GM18508 (cell line): ENCODE data around the gene SORBS2.

Experiments
- ATAC-seq: cut with Tn5 transposase; IDR thresholded peaks from one replicate; pipeline ENCODE4 v1.9.1; 2021; ENCODE audit warnings: moderate number of reproducible peaks; ENCODE audit not compliant: insufficient read depth, unreplicated experiment

SORBS2 gene

DNA sequence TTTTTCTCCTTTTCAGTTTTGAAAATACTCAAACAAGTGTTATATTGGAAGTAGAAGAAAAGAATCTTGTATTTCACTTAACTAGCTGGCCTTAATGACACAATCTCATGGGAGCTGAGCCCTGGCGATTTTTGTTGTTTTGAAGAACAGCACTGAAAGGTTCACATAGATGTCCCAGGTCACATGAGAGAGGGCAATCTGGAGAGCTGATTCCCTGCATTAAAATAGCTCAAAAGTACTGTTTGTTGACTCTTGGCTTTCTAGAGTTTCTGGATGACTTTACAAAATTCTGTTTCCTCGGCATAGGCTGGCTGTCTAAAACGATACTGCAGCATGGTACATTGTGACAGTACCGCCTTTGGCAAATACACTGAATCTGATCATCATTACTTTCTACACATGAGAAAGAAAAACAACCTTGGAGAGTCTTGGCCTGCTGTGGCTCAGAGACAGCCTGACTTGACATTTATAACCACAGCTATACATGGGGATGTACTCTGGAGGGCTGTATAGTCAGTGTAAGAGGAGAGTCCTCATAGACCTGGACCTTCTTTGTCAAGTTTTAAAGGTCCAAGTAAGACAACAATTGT lies 156.9 kb downstream of the SORBS2 start:
- ATAC-seq: no peak

DNA sequence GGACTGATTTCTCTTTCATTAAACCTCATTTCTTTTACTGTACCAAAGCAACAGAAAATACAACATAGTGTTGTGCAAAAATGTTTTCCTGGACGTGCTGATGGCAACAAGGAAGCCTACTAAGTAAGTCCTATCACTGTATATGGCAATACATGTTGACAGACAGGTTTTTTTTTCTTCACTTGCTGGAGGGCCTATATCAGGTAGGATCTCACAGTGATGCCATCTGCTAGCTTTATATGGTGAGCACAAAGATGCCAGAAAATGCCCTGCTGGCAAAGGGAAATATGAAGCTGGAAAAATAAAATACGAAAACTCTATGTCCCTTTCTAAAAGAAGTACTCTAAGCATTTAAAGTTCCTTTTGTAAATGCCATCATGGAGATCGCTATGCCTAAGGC lies 157.7 kb downstream of the SORBS2 start:
- no peak for ATAC-seq

DNA sequence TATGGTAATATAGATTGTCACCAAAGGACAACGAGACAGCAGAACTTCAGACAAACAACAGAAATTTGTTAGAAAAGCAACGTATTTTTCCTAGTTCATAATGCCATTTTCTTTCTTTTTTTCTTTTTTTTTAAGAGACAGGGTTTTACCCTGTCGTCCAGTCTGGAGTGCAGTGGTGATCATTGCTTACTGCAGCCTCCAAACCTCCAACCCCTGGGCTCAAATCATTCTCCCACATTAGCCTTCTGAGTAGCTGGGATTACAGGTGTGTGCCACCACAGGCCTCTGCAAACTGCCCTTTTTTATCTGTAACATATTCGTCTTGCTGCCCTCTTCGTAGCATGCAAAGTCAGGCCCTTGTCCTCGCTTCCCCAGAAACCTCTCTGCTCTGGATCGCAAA lies 160.1 kb downstream of the SORBS2 start:
- no peak for ATAC-seq

DNA sequence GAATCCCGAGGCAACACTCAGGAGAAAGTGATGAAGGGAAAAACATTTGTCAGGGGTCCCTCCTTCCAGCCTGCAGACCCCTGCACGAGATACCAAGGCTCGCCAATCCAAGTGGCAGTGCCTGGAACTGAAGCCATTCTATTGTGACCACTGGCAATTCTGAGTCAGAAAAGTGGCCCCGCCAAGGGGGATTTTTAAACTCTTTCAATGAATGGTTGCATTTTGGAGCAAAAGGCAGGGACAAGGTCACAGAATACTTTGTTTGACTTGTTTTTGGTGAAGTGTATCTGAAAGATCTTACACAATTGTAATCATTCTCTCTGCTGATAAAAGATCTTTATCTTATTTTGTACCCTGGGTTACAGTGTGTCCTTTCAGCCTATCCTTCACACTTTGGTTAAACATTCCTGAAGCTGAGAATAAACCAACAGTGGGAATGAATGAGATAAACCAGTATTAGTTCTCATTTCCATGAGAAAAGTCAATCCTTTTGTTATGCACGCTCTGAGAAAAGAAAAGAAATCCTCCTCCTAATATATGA lies 160.8 kb downstream of the SORBS2 start:
- ATAC-seq: no peak

DNA sequence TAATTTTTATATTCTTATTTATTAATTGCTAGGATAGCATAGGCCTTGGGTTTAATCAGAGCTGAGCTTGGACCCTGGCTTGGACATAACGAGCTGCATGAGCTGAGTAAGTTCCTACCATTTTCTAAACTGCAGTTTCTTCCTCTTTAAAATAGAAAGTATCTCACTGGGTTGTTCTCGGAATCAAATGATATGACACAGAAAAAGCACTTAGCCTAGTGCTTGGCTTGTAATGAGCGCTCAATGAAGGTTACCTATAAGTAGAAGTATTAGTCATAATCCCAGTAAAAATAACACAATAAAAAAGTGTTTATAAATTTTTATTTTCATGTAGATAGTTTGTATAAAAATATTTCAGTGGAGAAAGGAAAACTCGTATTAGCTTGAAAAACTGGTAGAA lies 163.4 kb downstream of the SORBS2 start:
- ATAC-seq: no peak

DNA sequence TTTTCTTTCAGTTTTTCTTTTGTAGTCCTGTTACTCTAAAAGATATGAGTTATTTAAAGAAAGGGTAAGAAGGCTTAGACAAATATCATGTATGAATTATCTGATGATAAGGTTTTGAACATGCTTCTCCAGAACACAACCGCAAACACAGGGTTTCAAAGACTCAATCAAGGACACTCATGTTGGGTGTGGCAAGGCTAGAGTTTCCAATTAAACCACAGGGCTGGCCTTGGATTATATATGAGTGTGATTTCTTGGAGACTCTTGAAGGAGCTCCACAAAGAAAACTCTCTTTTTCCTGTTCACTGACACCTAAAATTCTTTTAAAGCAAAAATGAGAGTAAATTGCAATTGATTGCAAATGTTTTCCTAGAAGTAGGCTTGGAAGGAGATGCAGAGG lies 166.6 kb downstream of the SORBS2 start:
- ATAC-seq: no peak

DNA sequence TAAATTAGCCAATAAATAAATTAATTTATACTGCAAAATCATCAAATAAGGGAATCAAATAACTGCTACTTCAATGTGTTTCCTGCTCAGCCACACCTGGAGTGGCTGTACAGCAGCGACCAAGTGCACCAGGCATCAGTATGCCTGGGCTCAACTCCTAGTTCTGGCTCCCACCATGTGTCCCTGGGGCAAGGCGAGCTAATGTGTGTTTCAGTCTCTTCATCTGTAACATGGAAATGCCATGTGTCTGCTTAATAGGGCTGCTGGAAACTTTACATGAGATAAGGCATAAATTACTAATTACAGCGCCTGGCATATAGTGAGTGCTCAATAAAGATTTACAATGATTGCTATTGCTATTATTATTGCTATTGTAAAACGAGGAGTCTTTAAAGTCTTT lies 167.6 kb downstream of the SORBS2 start:
- no peak for ATAC-seq

DNA sequence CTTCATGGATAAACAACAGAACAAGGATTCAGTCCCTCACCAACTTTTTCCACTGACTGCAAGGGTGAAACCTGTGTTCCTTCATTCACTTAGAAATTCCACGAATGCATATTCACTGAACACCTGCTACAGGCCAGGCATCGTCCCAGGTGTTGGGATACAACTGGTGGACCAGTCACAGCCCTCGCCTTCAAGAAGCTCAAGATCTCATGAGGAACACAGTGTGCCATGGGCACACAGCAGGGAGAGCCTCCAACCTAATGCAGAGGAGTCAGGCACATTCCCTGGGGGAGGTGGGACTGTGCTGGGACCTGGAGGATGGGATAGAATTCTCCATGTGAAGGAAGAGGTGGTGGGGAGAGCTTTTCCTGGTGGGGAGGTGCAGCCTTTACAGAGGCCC lies 169.1 kb downstream of the SORBS2 start:
- no peak for ATAC-seq

DNA sequence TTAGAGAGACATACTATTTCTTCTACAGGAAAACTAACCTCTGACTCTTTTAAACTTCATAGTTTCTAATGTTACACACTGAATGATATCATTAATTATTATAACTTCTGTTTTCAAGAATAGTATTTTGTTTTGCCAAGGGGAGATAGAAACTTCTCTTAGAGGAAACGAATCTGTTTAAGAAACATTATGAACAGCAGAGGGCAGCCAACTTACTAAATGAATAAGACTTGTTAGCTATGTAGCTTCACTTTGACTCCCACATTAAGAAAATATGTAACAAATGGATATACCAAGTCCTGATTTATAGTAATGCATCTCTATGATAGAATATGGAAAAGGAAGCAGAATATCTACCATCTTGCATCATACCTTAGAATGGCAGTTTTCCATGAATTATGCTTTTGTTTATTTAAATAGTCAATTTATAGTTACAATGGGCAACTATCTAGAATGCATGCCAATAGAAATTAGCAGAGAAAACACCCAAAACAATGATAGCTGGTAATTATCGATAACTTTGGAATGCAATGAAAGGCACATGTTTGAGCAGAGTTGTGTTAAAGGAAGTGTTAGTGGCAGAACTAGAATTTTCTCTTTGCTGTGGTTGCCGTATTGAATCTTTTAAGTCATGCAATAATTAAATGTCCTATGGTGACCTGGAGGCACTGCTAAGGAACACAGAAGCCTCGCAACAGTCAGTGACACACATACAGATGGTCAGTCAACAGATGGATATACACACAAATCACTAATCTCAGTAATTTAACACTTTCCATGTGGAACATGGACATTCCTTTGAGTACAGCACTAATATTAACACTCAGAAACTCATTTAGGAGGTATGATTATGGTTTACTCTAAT lies 171.0 kb downstream of the SORBS2 start:
- ATAC-seq: no peak

DNA sequence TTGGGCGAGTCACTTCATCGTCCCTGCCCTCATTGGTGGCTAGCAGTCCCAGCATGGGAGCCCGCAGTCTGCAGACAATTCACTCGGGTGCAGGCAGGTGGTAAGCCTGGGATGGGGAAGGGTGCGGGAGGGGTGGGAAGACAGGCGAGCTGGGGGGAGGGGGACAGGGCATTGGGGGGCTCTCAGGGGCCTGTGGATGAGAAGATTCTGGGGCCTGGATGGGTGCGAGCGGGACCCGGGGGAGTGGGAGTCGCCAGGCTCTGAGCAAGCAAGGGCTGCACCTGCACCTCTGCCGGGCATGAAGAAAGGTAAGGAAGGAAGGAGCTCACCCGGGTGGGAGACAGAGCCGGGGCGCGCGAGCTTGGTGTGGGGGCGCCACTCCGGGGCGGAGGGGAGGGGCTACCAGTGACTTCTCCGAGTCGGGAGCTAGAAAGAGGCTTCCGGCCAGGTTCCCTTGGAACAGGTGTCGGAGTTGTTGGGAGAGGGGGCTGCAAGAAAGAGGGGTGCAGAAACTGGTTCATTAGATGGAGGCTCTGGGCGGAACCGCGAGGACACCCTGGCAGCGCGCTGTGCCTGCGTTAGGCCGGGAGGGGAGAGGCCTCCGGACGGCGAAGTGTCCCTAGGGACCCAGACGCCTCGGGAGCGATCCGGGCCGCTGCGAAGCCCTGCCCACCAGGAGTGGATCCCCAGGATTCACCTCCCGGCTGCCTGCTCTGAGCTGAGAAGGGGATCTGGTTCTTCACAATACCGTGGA lies 173.3 kb downstream of the SORBS2 start:
- no peak for ATAC-seq

DNA sequence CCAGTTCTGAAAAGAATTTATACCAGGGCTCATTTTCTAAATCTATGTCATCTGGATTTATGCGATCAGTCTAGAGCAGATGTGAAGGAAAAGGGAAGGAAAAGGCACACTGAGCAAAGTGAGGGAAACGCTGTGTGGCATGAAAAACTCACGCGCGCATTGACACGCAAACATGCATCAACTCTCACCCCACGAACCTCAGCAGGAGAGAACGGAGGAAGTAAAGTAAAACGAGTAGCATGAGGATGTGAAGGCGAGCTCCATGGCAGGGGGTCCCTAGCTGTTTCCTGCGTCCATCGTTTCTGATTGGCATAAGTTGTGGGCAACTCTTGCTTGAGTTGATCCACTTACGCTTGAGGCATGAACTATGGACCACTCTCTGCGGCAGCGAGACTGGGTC lies 173.9 kb downstream of the SORBS2 start:
- ATAC-seq: no peak

DNA sequence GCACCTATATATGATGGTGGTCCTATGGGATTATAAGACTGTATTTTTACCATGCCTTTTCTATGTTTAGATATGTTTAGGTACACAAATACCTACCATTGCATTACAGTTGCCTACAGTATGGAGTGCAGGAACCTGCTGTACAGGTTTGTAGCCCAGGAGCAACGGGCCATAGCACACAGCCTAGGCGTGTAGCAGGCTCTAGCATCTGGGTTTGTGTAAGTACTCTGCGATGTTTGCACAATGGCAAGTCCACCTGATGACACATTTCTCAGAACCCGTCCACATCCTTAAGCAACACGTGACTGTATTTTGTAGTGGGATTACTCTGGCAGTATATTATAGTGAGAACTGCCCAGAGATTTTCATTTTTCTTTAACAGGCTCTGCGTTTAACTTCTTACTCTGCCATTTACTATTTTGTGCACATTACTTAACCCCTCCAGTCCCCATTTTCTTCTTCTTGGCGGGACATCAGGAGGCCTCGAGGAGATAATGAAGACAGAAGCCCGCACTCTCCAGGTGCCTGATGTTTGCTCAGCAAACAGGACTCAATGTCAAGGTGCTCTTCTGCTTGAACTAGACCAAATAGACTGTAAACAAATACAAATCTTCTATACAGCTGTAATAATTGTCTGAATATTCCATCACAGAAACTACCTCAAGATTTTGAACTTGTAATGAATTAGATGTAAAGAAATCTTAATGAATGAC lies 174.7 kb downstream of the SORBS2 start:
- ATAC-seq: no peak

DNA sequence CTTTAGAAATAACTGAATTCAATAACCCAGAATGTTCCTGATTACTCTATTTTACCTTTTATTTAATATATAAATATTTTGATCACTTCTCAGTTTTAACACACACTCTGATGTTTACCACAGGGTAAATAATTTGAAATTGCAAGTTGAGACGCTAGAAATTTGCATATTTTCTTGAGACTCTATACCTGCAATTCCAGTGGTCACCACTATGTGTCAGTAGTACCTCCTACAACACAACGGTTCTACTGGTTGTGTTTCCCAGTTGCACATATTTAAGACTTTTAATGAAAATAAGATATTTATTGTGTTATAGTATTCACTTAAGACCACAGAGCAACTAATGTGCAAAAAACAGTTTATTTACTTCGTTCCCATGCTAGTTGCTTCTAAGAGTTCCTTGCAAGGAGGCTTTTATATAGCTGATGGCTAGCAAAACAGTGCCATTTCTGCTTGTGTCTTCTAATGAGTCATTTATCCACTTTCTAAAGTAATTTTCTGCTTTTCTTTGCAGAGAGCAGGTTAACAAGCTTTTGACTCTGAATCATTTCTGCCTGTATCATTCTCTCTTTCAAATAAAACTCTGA lies 177.8 kb downstream of the SORBS2 start:
- no peak for ATAC-seq

DNA sequence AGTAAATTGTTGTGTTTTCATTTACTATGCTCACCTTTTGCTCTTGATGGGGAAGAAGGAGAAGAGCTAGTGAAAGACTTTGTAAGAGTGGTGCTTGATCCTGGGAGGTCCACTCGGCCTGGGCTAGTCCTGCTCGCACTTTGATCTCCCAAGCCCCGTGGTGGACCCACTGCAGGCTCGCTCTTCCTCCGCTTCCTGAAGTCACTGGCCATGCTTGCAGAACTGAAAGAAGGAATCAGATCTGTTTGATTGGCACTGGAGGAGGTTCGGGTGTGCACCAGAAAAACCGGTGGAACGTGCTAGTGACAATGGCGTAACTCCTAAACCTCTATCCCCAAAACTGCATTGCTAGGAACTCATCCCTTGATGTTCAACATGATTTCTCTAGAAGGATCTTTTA lies 185.2 kb downstream of the SORBS2 start:
- ATAC-seq: no peak

DNA sequence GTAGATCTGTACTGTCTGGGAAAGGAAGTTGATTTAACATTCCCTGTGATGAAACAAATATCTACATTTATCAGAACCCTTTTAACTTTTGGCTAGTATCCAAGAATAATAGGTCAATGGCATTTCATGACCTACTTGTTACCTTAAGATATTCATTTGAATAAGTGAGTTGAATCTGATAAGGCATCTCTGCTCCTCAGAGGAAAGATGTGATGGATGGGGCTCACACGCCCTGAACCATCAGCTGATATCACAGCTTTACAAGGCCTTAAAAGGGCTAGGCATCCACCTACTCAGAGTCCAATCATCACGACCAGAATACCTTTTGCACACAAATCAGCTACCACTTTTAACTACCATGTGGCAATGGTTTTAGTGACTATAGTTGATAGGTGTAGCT lies 186.5 kb downstream of the SORBS2 start:
- no peak for ATAC-seq

DNA sequence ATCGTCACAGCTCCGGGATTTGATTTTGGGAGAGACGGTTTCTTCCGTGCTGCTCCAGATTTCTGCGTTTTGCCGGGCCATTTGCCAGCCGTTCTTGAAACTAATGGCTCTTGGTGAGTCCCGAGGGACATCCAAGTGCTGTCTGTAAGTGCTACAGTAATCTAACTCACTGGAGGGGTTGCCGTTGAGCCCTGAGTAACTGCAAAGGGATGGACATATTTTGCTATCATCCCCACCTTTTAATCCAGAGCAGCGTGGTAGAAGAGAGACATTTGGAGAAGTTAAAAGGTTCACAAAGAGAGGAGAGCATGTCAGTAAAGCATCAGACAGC lies 187.8 kb downstream of the SORBS2 start:
- no peak for ATAC-seq

DNA sequence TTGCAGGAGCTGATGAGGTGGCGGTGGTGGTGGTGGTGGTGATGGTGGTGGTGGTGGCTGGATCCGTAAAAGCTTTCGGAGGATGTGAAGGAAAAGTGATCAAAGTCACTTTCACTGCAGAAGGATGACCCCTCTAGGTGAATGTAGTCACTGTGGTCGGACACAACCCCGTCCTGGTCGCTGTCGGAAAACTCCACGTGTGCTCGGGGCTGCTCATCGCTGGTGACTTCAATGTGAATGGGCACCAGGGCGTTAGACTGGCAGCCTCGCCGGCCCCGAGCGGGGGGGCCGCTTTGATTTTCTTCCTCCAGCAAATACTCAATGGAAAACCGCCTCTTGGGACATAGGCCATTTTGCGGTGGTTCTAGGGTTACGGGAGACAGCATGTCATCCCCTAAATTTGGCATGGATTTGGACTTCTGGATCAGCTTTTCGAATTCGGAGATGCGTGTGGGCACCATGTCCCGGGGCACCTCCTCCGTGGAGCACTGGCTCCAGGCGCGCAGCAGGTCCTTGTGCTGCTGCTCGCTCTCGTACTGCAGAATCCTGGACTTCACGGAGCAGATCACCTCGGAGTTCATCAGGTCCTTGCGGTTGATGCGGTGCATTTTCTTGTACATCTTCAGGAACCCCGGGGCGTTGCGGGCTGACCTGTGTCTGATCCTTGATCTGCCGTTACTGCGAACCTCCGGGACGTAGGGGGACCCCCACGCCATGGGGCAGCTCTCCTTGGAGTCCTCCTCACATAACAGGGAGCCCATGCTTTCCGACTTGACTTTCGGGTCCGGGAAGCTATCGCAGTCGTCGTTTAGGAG lies 188.3 kb downstream of the SORBS2 start:
- no peak for ATAC-seq

DNA sequence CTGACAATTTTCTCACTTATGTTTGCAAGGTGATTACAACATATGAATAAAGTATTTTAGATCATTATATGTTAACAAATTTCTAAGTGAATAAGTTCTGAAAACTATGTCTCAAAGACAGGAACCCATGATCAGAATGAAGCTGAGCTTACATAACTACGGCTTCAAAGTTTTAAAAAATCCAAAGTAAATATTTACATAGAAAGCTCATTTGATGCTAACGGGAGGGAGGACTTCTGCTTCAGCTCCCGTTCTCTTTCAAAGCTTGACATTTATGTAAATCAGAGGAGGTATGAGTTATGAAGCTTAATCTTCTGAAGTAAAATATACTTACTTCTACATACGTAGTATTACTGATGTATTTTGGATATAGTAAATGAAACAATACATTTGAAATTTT lies 203.8 kb downstream of the SORBS2 start:
- no peak for ATAC-seq

DNA sequence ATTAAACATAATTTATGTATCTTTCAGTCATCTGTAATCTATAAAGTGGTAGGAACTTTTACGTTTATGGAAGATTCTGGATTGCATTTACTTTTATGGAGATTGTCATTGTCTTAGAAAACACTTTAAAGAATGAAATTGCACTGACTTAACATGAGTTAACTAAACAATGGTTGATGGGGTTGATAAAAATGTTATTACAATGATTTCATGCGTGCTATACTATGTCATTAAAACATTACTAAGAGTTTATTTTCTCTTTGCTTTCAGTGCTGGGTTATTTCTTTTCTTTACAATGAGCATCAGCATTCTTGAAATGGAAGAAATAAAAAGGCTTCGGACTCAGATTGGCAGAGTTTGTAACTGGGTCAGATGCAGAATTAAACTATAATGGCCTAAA lies 209.6 kb downstream of the SORBS2 start:
- no peak for ATAC-seq
